Right lobe of liver (tissue), 6 donors: ENCODE results near the gene CARF. TPM values are rescaled to one million over a fixed set of nuclear protein-coding genes. Genes with fewer than 3 reads are reported as not detected.
"Not testable (repeated sequence)": the region's sequence is repeated elsewhere in the genome, so short reads cannot be mapped to it uniquely, and the experiment has no call there.

Experiments
- ATAC-seq, 4 donors: fragments of 200-7000 bp; cut with Tn5 transposase; one replicate each; pipeline ENCODE4 v1.9.1; 2020; ENCODE audit warnings: mild to moderate bottlenecking in 4 of 4, moderate library complexity in 4 of 4
- DNase-seq, 3 donors: peaks; one replicate each; pipeline ENCODE4 v3.0.0-alpha.2; 2020
- H3K27ac ChIP-seq, 3 donors: fragments of 200-600 bp; one replicate each; pipeline ENCODE4 v1.8.0; 2022
- H3K27me3 ChIP-seq, 2 donors: fragments of 200-600 bp; one replicate each; pipeline ENCODE4 v1.8.0; 2022
- H3K36me3 ChIP-seq, 4 donors: fragments of 200-600 bp; sonication (generic) in 1 of 4; one replicate each; pipeline versions ENCODE4 v1.5.1 to v1.8.0; 2017 to 2022; ENCODE audit warnings: control low read depth in 1 of 4
- H3K4me1 ChIP-seq, 4 donors: fragments of 200-600 bp; sonication (generic) in 1 of 4; one replicate each; pipeline versions ENCODE4 v1.5.1 to v1.8.0; 2017 to 2022; ENCODE audit warnings: control low read depth in 1 of 4
- H3K4me3 ChIP-seq, 3 donors: fragments of 200-600 bp; one replicate each; pipeline ENCODE4 v1.8.0; 2022
- H3K9me3 ChIP-seq, 4 donors: fragments of 200-600 bp; sonication (generic) in 1 of 4; one replicate each; pipeline versions ENCODE4 v1.5.1 to v1.8.0; 2017 to 2022; ENCODE audit warnings: control low read depth in 1 of 4
- POLR2A ChIP-seq: fragments of 450-650 bp; IDR thresholded peaks from one replicate; pipeline ENCODE4 v1.6.1; 2017; ENCODE audit warnings: antibody characterized with exemption, mild to moderate bottlenecking
- WGBS: methylation state at CpG from one replicate; pipeline ENCODE4 v1.1.6; 2018; ENCODE audit warnings: low coverage, low lambda C conversion rate; ENCODE audit not compliant: insufficient coverage; ENCODE audit errors: missing lambda C conversion rate; 5-methylcytosine and 5-hydroxymethylcytosine counted together
- intact Hi-C, 2 donors: fragments of 100-400 bp; cut with DNase I; formaldehyde crosslinking; loops; one replicate each; pipeline versions ENCODE4 v1.11.2 to v1.14.1; 2022
- total RNA-seq, 6 experiments: library from RNA; depleted of rRNA in 2 of 6; stranded (reverse); fragments of >200 nt in 2 of 6; fragmentation: NEBNext Ultra II Directional in 3 of 6; extraction: Animal tissue kit (Norgen Biotek cat#: 25700) in 3 of 6; gene quantifications; one replicate each; pipeline versions ENCODE4 v1.1.0 to v1.2.4, GENCODE V29; 2016 to 2023
- TF ChIP-seq, protein P1 (sequence below), 4 donors: fragments of 200-600 bp in 3 of 4; fragments of 450-650 bp in 1 of 4; IDR thresholded peaks; one replicate each; pipeline versions ENCODE4 v1.5.1 to v1.8.0; 2016 to 2022; ENCODE audit warnings: antibody characterized with exemption in 4 of 4, mild to moderate bottlenecking in 2 of 4
- donor health status: DM: no; HTN: yes; CAD: no.
- donor health status: DM: no; HTN: no; CAD: no.
- donor health status: DM: no; HTN: no; CAD: no.
- donor health status: DM: no; HTN: yes; CAD: no.
- donor health status: DM: no; HTN: yes; CAD: no.

CARF gene
- total RNA-seq, 6 experiments from 2014 or later = 3.0 to 6.9 (median 4.3) TPM

DNA sequence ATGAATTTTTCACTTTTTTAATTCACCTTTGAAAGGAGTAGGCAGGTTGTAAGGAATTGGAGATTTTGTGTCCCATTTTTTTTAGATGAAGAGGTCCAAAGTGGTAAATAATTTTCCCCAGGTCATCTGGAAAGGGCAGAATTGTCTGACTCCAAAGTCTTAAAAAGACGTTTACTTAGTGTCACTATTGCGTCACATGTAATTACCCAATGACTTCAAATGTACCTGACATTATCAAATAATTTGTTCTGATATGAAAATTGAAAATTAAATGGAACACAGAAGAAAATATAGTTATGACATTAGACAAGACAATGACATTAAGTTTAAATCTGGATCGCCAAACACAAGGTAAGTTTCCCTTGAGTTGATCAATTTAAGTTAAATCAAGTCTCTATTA lies 78.4 kb downstream of the CARF start:
- Histone ChIP-seq H3K4me1 (no peaks in the 10 kb centered on the region), H3K27ac (no peak overlapping the region), H3K4me3 (no peak overlapping the region), H3K36me3 (no peaks in the 10 kb centered on the region), H3K27me3 (no peaks in the 10 kb centered on the region), H3K9me3 (no peaks in the 10 kb centered on the region)
- whole genome bisulfite sequencing = 44% methylated on average over 3 of the region's 3 CpGs
- DNase-seq (no peak), ATAC-seq (no peak)
- TF ChIP-seq, protein P1, sequence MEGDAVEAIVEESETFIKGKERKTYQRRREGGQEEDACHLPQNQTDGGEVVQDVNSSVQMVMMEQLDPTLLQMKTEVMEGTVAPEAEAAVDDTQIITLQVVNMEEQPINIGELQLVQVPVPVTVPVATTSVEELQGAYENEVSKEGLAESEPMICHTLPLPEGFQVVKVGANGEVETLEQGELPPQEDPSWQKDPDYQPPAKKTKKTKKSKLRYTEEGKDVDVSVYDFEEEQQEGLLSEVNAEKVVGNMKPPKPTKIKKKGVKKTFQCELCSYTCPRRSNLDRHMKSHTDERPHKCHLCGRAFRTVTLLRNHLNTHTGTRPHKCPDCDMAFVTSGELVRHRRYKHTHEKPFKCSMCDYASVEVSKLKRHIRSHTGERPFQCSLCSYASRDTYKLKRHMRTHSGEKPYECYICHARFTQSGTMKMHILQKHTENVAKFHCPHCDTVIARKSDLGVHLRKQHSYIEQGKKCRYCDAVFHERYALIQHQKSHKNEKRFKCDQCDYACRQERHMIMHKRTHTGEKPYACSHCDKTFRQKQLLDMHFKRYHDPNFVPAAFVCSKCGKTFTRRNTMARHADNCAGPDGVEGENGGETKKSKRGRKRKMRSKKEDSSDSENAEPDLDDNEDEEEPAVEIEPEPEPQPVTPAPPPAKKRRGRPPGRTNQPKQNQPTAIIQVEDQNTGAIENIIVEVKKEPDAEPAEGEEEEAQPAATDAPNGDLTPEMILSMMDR (IDR thresholded peaks at IDR 0.05) = no peak
- TF ChIP-seq POLR2A = no peak
- intact Hi-C loops = no loop called here

DNA sequence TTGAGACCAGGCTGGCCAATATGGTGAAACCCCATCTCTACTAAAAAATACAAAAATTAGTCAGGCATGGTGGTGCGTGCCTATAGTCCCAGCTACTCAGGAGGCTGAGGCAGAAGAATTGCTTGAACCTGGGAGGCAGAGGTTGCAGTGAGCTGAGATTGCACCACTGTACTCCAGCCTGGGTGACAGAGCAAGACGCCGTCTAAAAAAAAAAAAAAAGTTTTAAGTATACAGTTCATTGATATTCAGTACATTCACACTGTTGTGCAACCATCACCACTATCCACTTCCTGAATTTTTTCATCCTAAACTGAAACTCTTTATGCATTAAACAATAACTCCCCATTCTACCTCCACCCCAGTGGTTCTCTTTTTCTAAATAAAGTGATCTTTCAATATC lies 85.0 kb downstream of the CARF start:
- WGBS = 39% methylated on average over 3 of the region's 3 CpGs
- peak in 2 of 4 donors; percentile 36 to 58 for ATAC-seq

DNA sequence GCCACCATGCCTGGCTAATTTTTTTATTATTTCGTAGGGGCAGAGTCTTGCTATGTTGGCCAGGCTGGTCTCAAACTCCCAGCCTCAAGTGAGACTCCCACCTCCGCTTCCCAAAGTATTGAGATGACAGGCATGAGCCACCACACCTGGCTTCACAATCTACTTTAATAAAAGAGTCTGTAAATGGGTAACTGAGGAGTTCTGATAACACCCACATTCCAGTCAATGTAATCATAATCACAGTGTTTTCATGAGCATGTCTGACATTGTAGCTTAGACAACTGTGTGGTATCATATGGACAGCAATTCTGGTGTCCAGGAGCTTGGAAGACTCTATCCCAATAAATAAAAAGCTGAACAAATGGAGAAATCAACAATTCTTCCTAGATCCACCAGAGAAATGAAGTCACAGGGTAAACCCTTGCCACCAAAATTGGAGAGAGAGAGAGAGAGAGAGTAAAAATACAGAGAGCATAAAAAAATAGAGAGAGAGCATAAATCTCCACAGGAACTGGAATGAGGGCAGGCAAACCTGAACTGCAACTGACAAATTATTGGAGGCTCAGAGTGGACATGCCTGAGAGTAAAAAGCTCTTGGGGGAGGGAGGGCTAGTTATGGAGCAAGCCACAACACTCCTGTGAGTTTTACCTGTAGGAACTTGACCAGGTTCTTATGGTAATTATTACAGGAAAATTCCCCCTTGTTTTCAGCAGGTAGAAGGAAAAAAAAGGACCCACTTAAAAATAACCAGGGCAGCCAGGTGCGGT lies 90.2 kb downstream of the CARF start:
- no peaks in the 10 kb centered on the region for H3K27me3 ChIP-seq
- no peak for TF ChIP-seq POLR2A
- TF ChIP-seq, protein P1 (IDR thresholded peaks at IDR 0.05) = no peak
- ATAC-seq (no peak), DNase-seq (no peak)
- H3K9me3 ChIP-seq = no peaks in the 10 kb centered on the region
- no peak overlapping the region for H3K4me3 ChIP-seq
- H3K36me3 ChIP-seq = no peaks in the 10 kb centered on the region
- no peak overlapping the region for H3K27ac ChIP-seq
- H3K4me1 ChIP-seq = no peaks in the 10 kb centered on the region
- 72% methylated on average over 3 of the region's 3 CpGs for WGBS
- intact Hi-C loops = no loop called here

More for the DNA sequence above, 85.0 kb downstream of the CARF start:
- H3K27me3 ChIP-seq, H3K36me3 ChIP-seq, H3K27ac ChIP-seq, DNase-seq, H3K9me3 ChIP-seq, H3K4me1 ChIP-seq, H3K4me3 ChIP-seq, intact Hi-C loops: not testable (repeated sequence)

DNA sequence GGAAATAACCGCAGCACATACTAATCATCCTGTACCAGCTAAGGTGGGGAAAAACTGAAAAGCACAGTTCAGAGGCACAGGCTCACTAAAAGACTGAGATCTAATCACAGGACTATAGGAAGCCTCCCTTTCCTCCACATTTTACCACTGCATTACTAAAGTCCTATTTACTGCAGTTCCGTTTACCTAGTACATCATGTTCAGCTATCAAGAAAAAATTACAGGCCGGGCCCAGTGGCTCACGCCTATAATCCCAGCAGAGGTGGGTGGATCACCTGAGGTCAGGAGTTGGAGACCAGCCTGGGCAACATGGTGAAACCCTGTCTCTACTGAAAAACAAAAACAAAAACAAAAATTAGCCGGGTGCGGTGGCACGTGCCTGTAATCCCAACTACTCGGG lies 91.6 kb downstream of the CARF start:
- intact Hi-C loops = no loop called here
- ATAC-seq = no peak
- H3K4me3 ChIP-seq = no peak overlapping the region

More for the DNA sequence above, 91.6 kb downstream of the CARF start:
- H3K9me3 ChIP-seq = no peaks in the 10 kb centered on the region
- no peaks in the 10 kb centered on the region for H3K27me3 ChIP-seq
- 98% methylated on average over 6 of the region's 8 CpGs for WGBS
- no peak for DNase-seq
- no peak overlapping the region for H3K27ac ChIP-seq
- TF ChIP-seq POLR2A = no peak
- TF ChIP-seq, protein P1 (IDR thresholded peaks at IDR 0.05) = no peak
- H3K4me1 ChIP-seq = no peaks in the 10 kb centered on the region
- no peaks in the 10 kb centered on the region for H3K36me3 ChIP-seq
